HUES48 (cell line): ENCODE results near the gene SLC6A18.
"Not testable (repeated sequence)": the region's sequence is repeated elsewhere in the genome, so short reads cannot be mapped to it uniquely, and the experiment has no call there.

Experiments
- H3K27ac ChIP-seq: one replicate; pipeline ENCODE4 v1.7.0; 2013; ENCODE audit warnings: low read depth, low read length, inconsistent platforms
- H3K27me3 ChIP-seq: 2 replicates; pipeline ENCODE4 v1.6.1; 2013; ENCODE audit warnings: mild to moderate bottlenecking, low read length; ENCODE audit not compliant: control insufficient read depth, insufficient read depth
- H3K36me3 ChIP-seq: 2 replicates; pipeline ENCODE4 v1.6.1; 2013; ENCODE audit warnings: low read length; ENCODE audit not compliant: control insufficient read depth, insufficient read depth
- H3K4me1 ChIP-seq: 2 replicates; pipeline ENCODE4 v1.6.1; 2013; ENCODE audit warnings: mild to moderate bottlenecking, low read length; ENCODE audit not compliant: control insufficient read depth, insufficient read depth
- H3K4me3 ChIP-seq: 2 replicates; pipeline ENCODE4 v1.5.1; 2013; ENCODE audit warnings: mild to moderate bottlenecking, low read depth, low read length
- H3K9ac ChIP-seq: 2 replicates; pipeline ENCODE4 v1.6.1; 2013; ENCODE audit warnings: mild to moderate bottlenecking, low read depth, low read length, moderate library complexity
- H3K9me3 ChIP-seq: 2 replicates; pipeline ENCODE4 v1.6.1; 2013; ENCODE audit warnings: low read length; ENCODE audit not compliant: control insufficient read depth, insufficient read depth

The SLC6A18 gene

GRCh38 chr5:1228120-1228519 lies 2.9 kb downstream of the SLC6A18 start:
- no peaks in the 10 kb centered on the region for H3K36me3 ChIP-seq

GRCh38 chr5:1229023-1229422 lies 3.8 kb downstream of the SLC6A18 start:
- H3K4me1 ChIP-seq, H3K27ac ChIP-seq, H3K9ac ChIP-seq, H3K4me3 ChIP-seq, H3K27me3 ChIP-seq, H3K36me3 ChIP-seq, H3K9me3 ChIP-seq: not testable (repeated sequence)

More at GRCh38 chr5:1228120-1228519, 2.9 kb downstream of the SLC6A18 start:
- Histone ChIP-seq H3K27ac (no peak overlapping the region), H3K9ac (no peak overlapping the region), H3K4me3 (no peak overlapping the region), H3K9me3 (no peaks in the 10 kb centered on the region), H3K27me3 (no peaks in the 10 kb centered on the region), H3K4me1 (no peaks in the 10 kb centered on the region)

GRCh38 chr5:1229822-1230221 lies 4.6 kb downstream of the SLC6A18 start:
- Histone ChIP-seq H3K4me3 (no peak overlapping the region), H3K27ac (no peak overlapping the region), H3K27me3 (no peaks in the 10 kb centered on the region), H3K36me3 (no peaks in the 10 kb centered on the region), H3K9ac (no peak overlapping the region), H3K4me1 (no peaks in the 10 kb centered on the region), H3K9me3 (no peaks in the 10 kb centered on the region; the same call in 1 of the 2 replicates)

- Histone ChIP-seq H3K27ac (no peak overlapping the region), H3K27me3 (no peaks in the 10 kb centered on the region), H3K36me3 (no peaks in the 10 kb centered on the region), H3K9me3 (no peaks in the 10 kb centered on the region; the same call in 1 of the 2 replicates), H3K4me1 (no peaks in the 10 kb centered on the region), H3K4me3 (no peak overlapping the region), H3K9ac (no peak overlapping the region)
Observed at GRCh38 chr5:1230551-1230950, 5.4 kb downstream of the SLC6A18 start.

GRCh38 chr5:1231354-1231905 lies 6.2 kb downstream of the SLC6A18 start:
- Histone ChIP-seq H3K9ac (no peak overlapping the region), H3K4me3 (no peak overlapping the region), H3K4me1 (no peaks in the 10 kb centered on the region), H3K36me3 (no peaks in the 10 kb centered on the region), H3K27me3 (no peaks in the 10 kb centered on the region), H3K27ac (no peak overlapping the region), H3K9me3 (no peaks in the 10 kb centered on the region; the same call in 1 of the 2 replicates)

GRCh38 chr5:1232780-1233179 lies 7.6 kb downstream of the SLC6A18 start:
- Histone ChIP-seq H3K4me3 (no peak overlapping the region), H3K9me3 (no peaks in the 10 kb centered on the region; the same call in 1 of the 2 replicates), H3K27ac (no peak overlapping the region), H3K4me1 (no peaks in the 10 kb centered on the region), H3K36me3 (no peaks in the 10 kb centered on the region), H3K27me3 (no peaks in the 10 kb centered on the region), H3K9ac (no peak overlapping the region)

- no peaks in the 10 kb centered on the region for H3K4me1 ChIP-seq
- no peak overlapping the region for H3K9ac ChIP-seq
- no peaks in the 10 kb centered on the region for H3K36me3 ChIP-seq
- no peaks in the 10 kb centered on the region; the same call in 1 of the 2 replicates for H3K9me3 ChIP-seq
- H3K4me3 ChIP-seq: no peak overlapping the region
- no peak overlapping the region for H3K27ac ChIP-seq
- H3K27me3 ChIP-seq: no peaks in the 10 kb centered on the region
Observed at GRCh38 chr5:1235379-1235778, 10.2 kb downstream of the SLC6A18 start.

- H3K27me3 ChIP-seq: no peaks in the 10 kb centered on the region
- no peak overlapping the region for H3K4me3 ChIP-seq
- no peak overlapping the region for H3K27ac ChIP-seq
- H3K9me3 ChIP-seq: no peaks in the 10 kb centered on the region; the same call in 1 of the 2 replicates
- H3K9ac ChIP-seq: no peak overlapping the region
- no peaks in the 10 kb centered on the region for H3K4me1 ChIP-seq
- H3K36me3 ChIP-seq: no peaks in the 10 kb centered on the region
Observed at GRCh38 chr5:1235838-1236237, 10.7 kb downstream of the SLC6A18 start.

GRCh38 chr5:1239505-1240251 lies 14.5 kb downstream of the SLC6A18 start:
- H3K27ac ChIP-seq: no peak overlapping the region

GRCh38 chr5:1240496-1241260 lies 15.5 kb downstream of the SLC6A18 start:
- no peaks in the 10 kb centered on the region for H3K36me3 ChIP-seq
- no peaks in the 10 kb centered on the region; the same call in 1 of the 2 replicates for H3K4me1 ChIP-seq
- no peak overlapping the region for H3K4me3 ChIP-seq
- H3K9me3 ChIP-seq: no peaks in the 10 kb centered on the region
- H3K27ac ChIP-seq: no peak overlapping the region
- H3K27me3 ChIP-seq: no peaks in the 10 kb centered on the region
- H3K9ac ChIP-seq: no peak overlapping the region

More at GRCh38 chr5:1239505-1240251, 14.5 kb downstream of the SLC6A18 start:
- Histone ChIP-seq H3K9ac (no peak overlapping the region), H3K36me3 (no peaks in the 10 kb centered on the region), H3K27me3 (no peaks in the 10 kb centered on the region), H3K9me3 (no peaks in the 10 kb centered on the region; the same call in 1 of the 2 replicates), H3K4me3 (no peak overlapping the region), H3K4me1 (no peaks in the 10 kb centered on the region; the same call in 1 of the 2 replicates)
